ENCODE results near the gene CCDC185. TPM values are rescaled to one million over a fixed set of nuclear protein-coding genes. Genes with fewer than 3 reads are reported as not detected.

Gene CCDC185
- not detected in 2 replicates for total RNA-seq (ENCODE audit: low replicate concordance)
- long read RNA-seq = 0 reads

DNA sequence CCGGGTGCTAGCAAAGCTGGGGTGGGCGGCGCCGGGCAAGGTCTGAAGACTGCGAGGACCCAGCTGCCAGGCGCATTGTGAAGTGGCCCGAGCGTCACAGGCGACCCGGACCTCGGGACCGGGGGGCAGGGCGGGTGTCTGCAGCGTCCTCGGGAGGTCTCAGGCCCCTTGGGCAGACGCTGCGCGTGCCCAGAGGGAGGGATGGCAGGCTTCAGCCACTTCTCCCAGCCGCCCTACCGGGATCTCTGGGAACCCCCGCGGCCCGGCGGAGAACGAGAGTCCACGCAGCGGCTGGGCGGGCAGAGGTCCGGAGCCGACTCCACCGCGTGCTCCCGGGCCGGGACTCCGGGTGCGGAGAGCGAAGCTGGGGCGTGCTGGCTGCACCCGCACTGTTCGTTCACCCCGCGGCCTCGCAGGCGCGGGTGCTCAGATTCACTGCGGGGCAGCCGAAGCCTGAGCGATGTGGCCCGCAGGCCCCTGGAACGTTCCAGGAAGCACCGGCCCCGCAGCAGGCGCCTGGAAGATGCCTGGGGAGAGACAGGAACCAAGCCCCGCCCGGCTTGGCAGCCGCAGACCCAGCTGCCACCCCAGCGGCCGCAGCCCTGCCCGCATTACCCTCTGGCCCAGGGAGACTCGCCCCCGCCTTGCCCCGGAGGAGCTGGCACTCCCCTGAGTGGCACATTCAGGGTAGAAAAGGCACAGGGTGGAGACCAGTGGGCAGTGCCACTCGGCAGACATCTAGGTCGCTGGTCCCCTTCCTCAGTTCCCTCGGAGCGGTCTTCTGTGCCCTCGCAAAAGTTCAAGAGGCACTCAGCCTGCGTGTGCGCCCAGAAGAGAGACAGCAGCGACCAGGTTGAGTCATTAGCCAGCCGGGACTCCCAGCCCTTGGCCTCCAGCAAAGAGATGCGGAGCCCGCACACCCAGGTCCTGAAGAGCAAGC lies at the start of gene CCDC185:
TSS of gene CCDC185 (plus strand) at position 141 of the 940 bp plus-strand sequence. CDS start at position 202, 61 bp downstream.
- Mint-ChIP-seq H3K36me3 (no peaks in the 10 kb centered on the region), H3K9me3 (no peaks in the 10 kb centered on the region), H3K4me1 (ENCODE audit: unreplicated experiment) (no peaks in the 10 kb centered on the region), H3K27ac (no peak within 1 kb of the TSS), H3K27me3 (peaks cover 16% of the 10 kb centered on the region), H3K4me3 (no peak within 1 kb of the TSS)
- no peak for DNase-seq (ENCODE audit: extremely low spot score, unreplicated experiment)
- TF ChIP-seq, protein P1, sequence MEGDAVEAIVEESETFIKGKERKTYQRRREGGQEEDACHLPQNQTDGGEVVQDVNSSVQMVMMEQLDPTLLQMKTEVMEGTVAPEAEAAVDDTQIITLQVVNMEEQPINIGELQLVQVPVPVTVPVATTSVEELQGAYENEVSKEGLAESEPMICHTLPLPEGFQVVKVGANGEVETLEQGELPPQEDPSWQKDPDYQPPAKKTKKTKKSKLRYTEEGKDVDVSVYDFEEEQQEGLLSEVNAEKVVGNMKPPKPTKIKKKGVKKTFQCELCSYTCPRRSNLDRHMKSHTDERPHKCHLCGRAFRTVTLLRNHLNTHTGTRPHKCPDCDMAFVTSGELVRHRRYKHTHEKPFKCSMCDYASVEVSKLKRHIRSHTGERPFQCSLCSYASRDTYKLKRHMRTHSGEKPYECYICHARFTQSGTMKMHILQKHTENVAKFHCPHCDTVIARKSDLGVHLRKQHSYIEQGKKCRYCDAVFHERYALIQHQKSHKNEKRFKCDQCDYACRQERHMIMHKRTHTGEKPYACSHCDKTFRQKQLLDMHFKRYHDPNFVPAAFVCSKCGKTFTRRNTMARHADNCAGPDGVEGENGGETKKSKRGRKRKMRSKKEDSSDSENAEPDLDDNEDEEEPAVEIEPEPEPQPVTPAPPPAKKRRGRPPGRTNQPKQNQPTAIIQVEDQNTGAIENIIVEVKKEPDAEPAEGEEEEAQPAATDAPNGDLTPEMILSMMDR (conservative IDR thresholded peaks at IDR 0.05) = no peak

DNA sequence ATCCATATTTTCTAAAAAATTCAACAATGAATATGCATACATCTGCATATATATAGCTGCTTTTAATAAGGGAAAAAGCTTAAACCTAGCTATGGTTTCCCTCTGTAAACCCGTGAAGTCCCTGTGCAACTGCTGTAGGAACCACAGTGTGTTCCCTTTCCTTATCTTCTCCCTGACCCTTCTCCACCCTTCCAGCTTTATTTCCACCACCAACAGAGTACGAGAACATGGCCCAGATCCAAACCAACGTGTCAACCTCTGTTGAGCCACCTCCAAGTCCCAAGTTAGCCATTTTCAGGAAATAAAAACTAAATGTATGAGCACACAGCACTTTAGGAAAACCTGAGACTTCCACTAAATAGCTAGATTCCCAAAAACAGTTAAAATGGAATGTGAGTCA lies 49.5 kb upstream of the CCDC185 start:
- Mint-ChIP-seq H3K4me1 (ENCODE audit: unreplicated experiment) (peaks cover 18% of the 10 kb centered on the region), H3K27ac (no peak overlapping the region), H3K9me3 (no peaks in the 10 kb centered on the region), H3K27me3 (peaks cover 11% of the 10 kb centered on the region), H3K36me3 (no peaks in the 10 kb centered on the region), H3K4me3 (no peak overlapping the region)
- TF ChIP-seq, protein P1 (conservative IDR thresholded peaks at IDR 0.05) = no peak
- no peak for DNase-seq (ENCODE audit: extremely low spot score, unreplicated experiment)

DNA sequence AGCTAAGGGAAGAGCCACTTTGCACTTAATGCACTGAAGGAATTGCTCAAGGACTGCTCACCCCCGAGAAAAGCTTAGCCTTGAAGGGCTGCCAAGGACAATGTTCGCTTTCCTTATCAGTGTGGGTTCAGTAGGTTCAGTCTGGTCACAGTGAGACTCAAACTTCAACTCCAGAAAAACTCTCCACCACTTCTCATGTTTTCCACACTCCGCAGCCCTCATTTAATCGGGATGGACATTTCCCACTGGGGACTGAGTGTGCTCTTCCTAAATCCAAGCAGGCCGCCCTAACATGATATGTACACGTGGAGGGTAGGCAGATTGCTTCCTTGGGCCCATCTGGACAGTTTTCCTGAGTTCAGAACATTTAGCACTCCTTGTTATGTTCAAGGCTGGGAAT lies 48.7 kb upstream of the CCDC185 start:
- no peaks in the 10 kb centered on the region for H3K36me3 Mint-ChIP-seq
- H3K4me1 Mint-ChIP-seq (ENCODE audit: unreplicated experiment) = peaks cover 12% of the 10 kb centered on the region
- DNase-seq (ENCODE audit: extremely low spot score, unreplicated experiment) = no peak
- H3K27me3 Mint-ChIP-seq = peaks cover 7% of the 10 kb centered on the region
- TF ChIP-seq, protein P1 (conservative IDR thresholded peaks at IDR 0.05) = no peak
- no peak overlapping the region for H3K27ac Mint-ChIP-seq
- H3K4me3 Mint-ChIP-seq = no peak overlapping the region
- no peaks in the 10 kb centered on the region for H3K9me3 Mint-ChIP-seq

DNA sequence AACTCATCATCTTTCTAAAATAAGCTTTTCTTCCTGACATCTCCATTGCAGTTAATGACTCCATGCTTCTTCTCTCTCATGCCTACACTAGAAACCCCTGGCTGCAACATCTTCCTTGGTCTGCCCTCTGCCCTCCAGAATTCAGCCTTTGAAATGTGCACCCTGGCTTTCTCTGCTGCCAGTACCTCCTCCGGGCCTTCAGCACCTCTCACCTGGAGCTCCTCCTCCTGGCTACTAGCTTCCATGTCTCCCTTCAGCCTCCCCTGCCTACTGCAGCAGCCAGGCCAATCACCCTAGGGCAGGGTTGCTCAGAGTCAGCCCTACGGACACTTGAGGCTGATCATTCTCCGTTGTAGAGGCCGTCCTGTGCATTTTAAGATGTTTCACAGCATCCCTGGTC lies 47.5 kb upstream of the CCDC185 start:
- Mint-ChIP-seq H3K4me3 (no peak overlapping the region), H3K9me3 (no peaks in the 10 kb centered on the region), H3K27me3 (peaks cover 12% of the 10 kb centered on the region), H3K27ac (no peak overlapping the region), H3K36me3 (no peaks in the 10 kb centered on the region), H3K4me1 (ENCODE audit: unreplicated experiment) (peaks cover 5% of the 10 kb centered on the region)
- DNase-seq (ENCODE audit: extremely low spot score, unreplicated experiment) = peak; percentile 22
- TF ChIP-seq, protein P1 (conservative IDR thresholded peaks at IDR 0.05) = no peak

DNA sequence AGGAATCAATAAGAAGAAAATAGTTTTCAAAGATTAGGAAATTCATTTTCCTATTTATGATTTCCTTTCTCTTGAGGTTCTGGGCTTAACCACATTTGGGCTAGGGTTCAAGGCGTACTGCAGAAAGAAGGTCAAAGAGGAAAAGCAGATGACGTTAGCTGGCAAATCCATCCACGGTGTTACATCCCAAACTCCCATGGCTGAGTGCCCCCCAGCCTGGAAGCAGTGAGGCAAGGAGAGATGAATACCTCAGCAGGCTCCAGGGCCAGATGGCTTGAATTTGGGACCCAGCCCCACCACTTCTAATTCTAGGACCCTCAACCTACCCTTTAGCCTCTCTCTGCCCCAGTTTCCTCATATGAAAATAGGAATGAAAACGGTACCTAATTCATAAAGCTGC lies 46.9 kb upstream of the CCDC185 start:
- DNase-seq (ENCODE audit: extremely low spot score, unreplicated experiment) = no peak
- Mint-ChIP-seq H3K27ac (no peak overlapping the region), H3K27me3 (peaks cover 12% of the 10 kb centered on the region), H3K36me3 (no peaks in the 10 kb centered on the region), H3K4me1 (ENCODE audit: unreplicated experiment) (no peaks in the 10 kb centered on the region), H3K9me3 (no peaks in the 10 kb centered on the region), H3K4me3 (no peak overlapping the region)
- TF ChIP-seq, protein P1 (conservative IDR thresholded peaks at IDR 0.05) = no peak
